Measurements from ENCODE around the gene KHDRBS2.

DNA sequence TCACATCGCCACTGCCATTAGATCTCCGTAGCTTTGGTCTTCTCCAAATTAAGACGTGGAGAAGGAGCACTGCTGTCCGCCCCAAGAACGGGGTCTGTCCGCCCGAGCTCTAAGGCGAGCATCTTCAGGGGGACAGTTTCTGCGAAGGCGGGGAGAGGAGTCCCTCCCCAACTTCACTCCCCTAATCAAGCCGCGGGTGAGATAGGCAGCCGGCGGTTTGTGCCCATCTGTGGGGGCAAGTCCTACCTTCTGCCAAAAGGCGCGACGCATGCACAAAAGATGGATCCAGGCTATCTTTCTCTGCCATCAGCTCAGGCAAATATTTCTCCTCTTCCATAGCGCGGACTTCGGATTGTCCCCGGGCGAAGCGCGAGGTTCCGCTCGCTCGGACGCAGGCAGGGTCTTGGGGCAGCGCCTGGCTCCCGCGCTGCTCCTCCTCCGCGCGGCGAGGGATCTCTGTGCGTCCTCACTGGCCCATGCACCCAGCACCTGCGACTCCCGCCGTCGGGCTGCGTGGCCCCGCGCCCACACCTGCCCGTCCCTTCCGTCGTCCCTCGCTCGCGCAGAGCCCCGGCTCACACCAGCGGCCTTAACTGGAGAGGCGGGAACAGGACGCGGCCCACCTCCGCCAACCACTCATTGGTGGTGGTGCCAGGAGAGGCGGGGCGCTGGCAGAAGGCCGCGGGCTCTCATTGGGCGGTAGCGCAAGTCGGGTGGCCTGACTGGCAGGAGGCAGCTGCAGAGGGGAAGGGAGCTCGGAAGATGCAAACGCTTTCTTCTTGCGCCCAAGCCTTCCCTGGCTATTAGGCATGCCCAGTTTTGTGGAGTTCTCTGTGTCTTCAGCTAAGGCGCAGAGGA, at the start of gene KHDRBS2:
- TF ChIP-seq, protein P1, sequence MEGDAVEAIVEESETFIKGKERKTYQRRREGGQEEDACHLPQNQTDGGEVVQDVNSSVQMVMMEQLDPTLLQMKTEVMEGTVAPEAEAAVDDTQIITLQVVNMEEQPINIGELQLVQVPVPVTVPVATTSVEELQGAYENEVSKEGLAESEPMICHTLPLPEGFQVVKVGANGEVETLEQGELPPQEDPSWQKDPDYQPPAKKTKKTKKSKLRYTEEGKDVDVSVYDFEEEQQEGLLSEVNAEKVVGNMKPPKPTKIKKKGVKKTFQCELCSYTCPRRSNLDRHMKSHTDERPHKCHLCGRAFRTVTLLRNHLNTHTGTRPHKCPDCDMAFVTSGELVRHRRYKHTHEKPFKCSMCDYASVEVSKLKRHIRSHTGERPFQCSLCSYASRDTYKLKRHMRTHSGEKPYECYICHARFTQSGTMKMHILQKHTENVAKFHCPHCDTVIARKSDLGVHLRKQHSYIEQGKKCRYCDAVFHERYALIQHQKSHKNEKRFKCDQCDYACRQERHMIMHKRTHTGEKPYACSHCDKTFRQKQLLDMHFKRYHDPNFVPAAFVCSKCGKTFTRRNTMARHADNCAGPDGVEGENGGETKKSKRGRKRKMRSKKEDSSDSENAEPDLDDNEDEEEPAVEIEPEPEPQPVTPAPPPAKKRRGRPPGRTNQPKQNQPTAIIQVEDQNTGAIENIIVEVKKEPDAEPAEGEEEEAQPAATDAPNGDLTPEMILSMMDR (IDR thresholded peaks at IDR 0.05; ENCODE audit: insufficient read depth, low read length, poor library complexity, severe bottlenecking) = no peak
- TF ChIP-seq EZH2phosphoT487 (conservative IDR thresholded peaks at IDR 0.05; ENCODE audit: low read length) = no peak
